ENCODE data around the gene CROCC2. TPM values are rescaled to one million over a fixed set of nuclear protein-coding genes. Genes with fewer than 3 reads are reported as not detected.

The CROCC2 gene
- total and polyA plus RNA-seq, 11 donors, result not detected

GRCh38 chr2:241035818-241036396 lies 129.8 kb downstream of the CROCC2 start:
- no peak for DNase-seq
- peaks cover 0 to 41% (median 1%) of the 10 kb centered on the region in 9 donors for H3K36me3 ChIP-seq
- TF ChIP-seq POLR2A (IDR thresholded peaks at IDR 0.05) (no peak), CTCF (IDR thresholded peaks at IDR 0.05) (no peak)

DNA sequence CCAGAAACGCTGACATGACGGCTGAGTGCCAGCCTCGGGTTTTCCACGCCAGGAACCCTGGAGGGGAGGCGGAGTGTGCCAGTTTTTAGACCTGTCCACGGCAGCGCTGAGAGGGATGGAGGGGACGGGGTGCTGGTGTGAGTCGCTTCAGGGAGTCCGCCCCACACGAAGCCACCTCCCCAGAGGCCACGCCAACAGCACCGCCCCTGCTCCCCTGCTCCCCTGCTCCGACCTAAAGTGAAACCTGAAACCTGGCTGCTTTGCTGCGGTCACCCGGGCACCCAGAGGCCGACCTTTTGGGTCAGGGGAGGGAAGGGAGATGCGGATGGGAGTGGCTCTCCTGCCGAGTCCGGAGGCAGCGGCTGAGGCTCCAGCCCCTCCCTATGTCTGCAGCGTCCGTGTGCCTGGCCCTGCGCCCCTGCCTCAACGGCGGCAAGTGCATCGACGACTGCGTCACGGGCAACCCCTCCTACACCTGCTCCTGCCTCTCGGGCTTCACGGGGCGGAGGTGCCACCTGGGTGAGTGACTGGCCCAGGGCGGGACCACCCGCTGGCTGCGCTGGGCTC lies 130.3 kb downstream of the CROCC2 start:
- Histone ChIP-seq H3K27me3 (no peaks in the 10 kb centered on the region), H3K9me3 (no peaks in the 10 kb centered on the region), H3K4me3 (peak overlapping the region; percentile 3 to 50 (median 36)), H3K4me1 (peaks cover 0 to 15% (median 6%) of the 10 kb centered on the region in 12 donors), H3K36me3 (peaks cover 0 to 36% (median 0%) of the 10 kb centered on the region in 9 donors), H3K27ac (no peak overlapping the region)
- DNase-seq, result no peak
- intact Hi-C loops (cut with DNase I), result no loop called here
- WGBS, 4 donors, result 12 to 20% (median 15%) methylated on average over 27 to 36 of the region's 36 CpGs
- no peak for TF ChIP-seq CTCF (IDR thresholded peaks at IDR 0.05)
- TF ChIP-seq POLR2A (IDR thresholded peaks at IDR 0.05), result no peak
- peak in 3 of 4 donors; percentile 12 to 25 (median 18) for ATAC-seq

More at GRCh38 chr2:241035818-241036396, 129.8 kb downstream of the CROCC2 start:
- no peak for ATAC-seq
- Histone ChIP-seq H3K9me3 (no peaks in the 10 kb centered on the region), H3K27me3 (no peaks in the 10 kb centered on the region), H3K4me1 (peaks cover 0 to 15% (median 6%) of the 10 kb centered on the region in 12 donors), H3K27ac (no peak overlapping the region), H3K4me3 (peak overlapping the region; percentile 3 to 50 (median 36))
- intact Hi-C loops (cut with DNase I), result no loop called here
- 5 to 11% (median 8%) methylated on average over 25 to 38 of the region's 39 CpGs for WGBS, 4 donors

DNA sequence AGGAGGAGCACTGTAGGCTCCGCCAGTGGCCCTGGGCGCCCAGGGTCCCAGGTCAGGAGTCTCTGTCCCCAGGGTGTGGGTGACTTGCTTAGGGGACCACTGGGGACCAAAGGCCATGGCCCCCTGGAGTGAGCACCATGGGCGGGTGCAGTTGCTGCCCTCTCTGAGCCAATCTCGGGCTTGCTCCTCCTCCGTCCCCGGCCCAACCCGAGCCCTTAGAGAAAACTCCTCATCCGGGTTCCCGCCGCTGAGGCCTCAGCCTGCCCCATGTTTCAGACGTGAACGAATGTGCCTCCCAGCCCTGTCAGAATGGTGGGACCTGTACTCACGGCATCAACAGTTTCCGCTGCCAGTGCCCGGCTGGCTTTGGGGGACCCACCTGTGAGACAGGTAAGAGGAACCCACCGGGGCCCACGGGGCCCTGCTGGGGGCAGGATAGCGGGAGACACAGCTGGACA lies 130.9 kb downstream of the CROCC2 start:
- ATAC-seq (no peak), DNase-seq (no peak)
- WGBS, 4 donors, result 64 to 77% (median 70%) methylated on average over 12 to 18 of the region's 18 CpGs
- Histone ChIP-seq H3K36me3 (peaks cover 0 to 36% (median 0%) of the 10 kb centered on the region in 9 donors), H3K4me1 (peaks cover 0 to 15% (median 6%) of the 10 kb centered on the region in 12 donors), H3K4me3 (peak overlapping the region in 5 of 12 donors; percentile 38 to 50 (median 41)), H3K9me3 (no peaks in the 10 kb centered on the region), H3K27me3 (no peaks in the 10 kb centered on the region), H3K27ac (no peak overlapping the region)
- intact Hi-C loops (cut with DNase I), result no loop called here
- no peak for TF ChIP-seq CTCF (IDR thresholded peaks at IDR 0.05)

DNA sequence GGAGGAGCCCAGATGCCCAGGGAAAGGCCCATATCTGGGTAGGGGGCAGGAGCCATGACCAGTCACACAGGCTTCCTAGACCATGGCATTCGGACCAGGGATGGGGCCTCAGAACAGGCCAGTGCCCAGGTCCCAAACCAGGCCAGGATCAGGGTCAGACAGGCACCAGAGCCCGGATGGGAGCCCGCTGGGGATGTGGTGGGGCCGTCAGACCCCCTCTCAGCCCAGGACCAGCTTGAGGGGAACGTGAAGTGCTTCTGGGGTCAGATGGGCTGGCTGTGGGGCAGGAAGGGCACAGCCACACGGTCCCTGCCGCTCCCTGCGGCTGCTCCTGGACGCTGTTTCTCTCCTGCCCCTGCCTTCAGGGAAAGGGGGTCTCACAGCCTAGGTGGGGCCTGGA lies 131.4 kb downstream of the CROCC2 start:
- ATAC-seq (no peak), DNase-seq (no peak)
- Histone ChIP-seq H3K9me3 (no peaks in the 10 kb centered on the region), H3K27ac (no peak overlapping the region), H3K36me3 (peaks cover 0 to 41% (median 0%) of the 10 kb centered on the region in 9 donors), H3K4me1 (peaks cover 0 to 15% (median 6%) of the 10 kb centered on the region in 12 donors), H3K27me3 (no peaks in the 10 kb centered on the region), H3K4me3 (no peak overlapping the region)
- 91 to 96% (median 94%) methylated on average over 8 to 9 of the region's 9 CpGs; no CpG with 5 or more reads in 1 of the 4 donors for WGBS, 4 donors
- TF ChIP-seq CTCF (IDR thresholded peaks at IDR 0.05) (no peak), POLR2A (IDR thresholded peaks at IDR 0.05) (no peak)
- intact Hi-C loops (cut with DNase I), result no loop called here

All from heart left ventricle (tissue), 16 donors.